ENCODE measurements around the gene FAM221B.
A peak's percentile ranks its signal among the peaks of the same experiment; 100 is the strongest.

FAM221B gene

GRCh38 chr9:35814841-35815543 is 13.5 kb downstream of the FAM221B start, which contains the start of gene HINT2:
HINT2 (minus strand) TSS chr9:35815042; CDS start chr9:35814979, 63 bp downstream.
- peak; percentile 96 for DNase-seq

- peak; percentile 10 for DNase-seq
Observed at GRCh38 chr9:35814106-35814840, 14.3 kb downstream of the FAM221B start.

GRCh38 chr9:35813434-35814105 is 15.0 kb downstream of the FAM221B start:
- DNase-seq: no peak

GRCh38 chr9:35812025-35812602 is 16.4 kb downstream of the FAM221B start, which contains the start of gene SPAG8:
SPAG8 (minus strand) TSS chr9:35812262; CDS start chr9:35812147, 115 bp downstream.
- DNase-seq: peak; percentile 92

DNA sequence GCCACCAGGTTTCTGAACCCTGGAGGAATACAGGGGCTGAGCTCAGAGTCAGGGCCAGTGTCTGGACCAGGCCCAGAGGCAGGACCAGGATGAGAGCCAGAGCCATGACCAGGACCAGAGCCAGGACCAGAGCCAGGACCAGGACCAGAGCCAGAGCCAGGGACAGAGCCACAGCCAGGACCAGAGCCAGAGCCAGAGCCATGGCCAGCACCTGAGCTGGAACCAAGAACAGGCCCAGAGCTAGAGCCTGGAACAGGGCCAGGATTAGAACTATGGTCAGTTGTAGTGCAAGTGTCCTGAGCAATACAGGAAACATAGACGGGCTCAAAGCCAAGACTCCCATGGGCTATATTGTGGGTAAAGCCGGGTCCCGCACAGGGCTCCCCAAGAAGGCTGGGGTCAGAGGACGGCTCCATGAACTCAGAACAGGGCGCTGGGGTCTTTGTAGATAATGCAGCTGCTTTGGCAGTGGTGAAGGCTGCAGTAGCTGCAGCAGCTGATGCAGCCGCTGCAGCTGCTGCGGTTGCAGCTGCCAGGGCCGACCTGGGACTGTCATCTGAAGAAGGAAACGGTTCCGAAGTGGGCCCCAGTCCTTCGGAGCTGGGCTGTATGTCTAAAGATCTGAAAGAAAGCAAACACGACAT is 17.0 kb downstream of the FAM221B start:
- DNase-seq: no peak

- DNase-seq: no peak
Observed at GRCh38 chr9:35810122-35810521, 18.4 kb downstream of the FAM221B start.

- DNase-seq: no peak
Observed at GRCh38 chr9:35808433-35808832, 20.1 kb downstream of the FAM221B start.

- no peak for DNase-seq
Observed at GRCh38 chr9:35806101-35806500, 22.4 kb downstream of the FAM221B start.

DNA sequence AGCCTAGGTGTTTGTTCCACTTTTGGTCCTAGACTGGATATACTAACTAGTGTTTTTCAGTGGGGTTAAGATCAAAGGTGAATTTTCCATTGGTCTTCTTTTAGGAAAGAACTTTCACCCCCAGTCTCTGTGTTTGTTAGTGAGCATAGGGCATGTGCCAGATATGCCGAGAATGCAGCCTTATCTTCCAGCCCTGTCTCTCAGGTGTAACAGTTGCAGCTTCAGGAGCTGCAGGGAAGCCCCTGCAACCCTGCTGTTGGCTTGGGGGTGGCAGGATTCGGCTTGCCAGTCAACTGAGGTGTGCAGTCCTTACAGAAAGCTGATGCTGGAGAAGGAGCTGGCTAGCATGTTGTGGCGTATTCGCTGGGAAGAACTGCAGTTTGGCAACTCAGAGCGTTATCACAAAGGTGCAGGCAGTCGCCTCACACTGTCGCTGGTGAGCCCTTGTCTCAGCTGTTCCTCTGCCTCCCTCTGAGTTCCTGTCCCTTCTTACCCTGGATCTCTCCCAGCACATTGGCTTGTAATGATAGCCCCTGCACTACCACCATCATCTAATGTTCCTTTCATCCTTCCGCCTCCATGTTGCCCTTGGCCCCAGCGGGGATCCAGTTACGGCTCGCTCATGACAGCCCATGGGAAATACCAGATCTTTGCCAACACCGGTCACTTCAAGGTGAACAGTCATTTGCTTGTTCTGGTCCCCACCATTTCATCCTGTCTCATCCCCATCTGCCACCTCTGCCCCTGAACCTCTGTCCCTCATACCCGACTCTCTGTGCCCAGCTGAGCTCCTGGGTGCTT is 27.0 kb downstream of the FAM221B start:
- DNase-seq: no peak

DNA sequence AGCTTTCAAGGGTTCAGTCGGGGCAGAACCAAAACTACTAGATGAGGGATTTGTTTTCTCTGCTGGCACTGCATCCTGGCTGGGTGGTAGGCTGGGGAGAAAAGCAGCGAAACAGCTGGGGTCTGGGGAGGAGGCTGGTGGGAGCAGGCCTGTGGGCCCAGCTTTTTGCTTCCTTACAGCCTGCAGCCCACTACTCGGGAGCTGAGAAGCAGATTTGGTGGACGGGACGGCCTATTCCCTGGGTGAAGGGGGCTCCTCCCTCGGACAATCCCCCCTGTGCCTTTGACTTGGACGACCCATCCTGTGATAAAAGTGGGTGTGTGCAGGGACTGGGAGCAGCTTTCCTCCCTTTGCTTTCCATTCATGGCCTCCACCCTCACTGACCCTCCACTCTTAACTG is 28.0 kb downstream of the FAM221B start:
- DNase-seq: no peak

DNA sequence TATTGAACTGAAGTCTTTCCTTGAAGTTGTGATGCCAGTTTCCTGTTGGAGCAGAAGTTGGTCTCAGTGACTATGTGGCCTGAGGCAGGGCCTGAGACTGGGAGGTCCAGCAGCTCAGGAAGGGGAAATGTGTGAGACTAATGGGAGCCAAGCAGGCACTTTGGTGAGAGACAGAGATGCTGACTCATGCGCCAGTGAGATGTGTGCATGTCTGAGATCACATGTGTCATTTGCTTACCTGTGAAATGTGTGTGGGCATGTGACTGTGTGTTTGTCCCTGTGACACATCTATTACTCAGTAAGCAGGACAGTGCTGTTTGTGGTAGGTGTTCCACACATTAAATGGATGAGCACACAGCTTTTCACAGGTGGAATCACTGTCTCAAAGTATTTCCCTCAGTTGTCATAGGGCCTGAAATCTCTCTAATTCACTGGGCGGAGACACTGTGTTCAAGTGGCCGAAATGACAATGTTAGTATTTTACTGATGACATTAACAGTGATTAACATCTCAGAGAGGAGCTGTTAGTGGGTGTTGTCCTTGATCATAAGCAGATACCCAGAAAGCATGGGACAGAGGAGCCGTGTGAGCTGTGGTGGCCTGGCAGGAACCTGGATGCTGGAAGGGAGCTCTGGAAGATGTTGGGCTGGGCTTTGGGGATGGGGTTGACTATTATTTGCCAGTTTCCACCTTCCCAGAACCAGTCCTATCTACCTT is 29.7 kb downstream of the FAM221B start:
- DNase-seq: no peak

DNA sequence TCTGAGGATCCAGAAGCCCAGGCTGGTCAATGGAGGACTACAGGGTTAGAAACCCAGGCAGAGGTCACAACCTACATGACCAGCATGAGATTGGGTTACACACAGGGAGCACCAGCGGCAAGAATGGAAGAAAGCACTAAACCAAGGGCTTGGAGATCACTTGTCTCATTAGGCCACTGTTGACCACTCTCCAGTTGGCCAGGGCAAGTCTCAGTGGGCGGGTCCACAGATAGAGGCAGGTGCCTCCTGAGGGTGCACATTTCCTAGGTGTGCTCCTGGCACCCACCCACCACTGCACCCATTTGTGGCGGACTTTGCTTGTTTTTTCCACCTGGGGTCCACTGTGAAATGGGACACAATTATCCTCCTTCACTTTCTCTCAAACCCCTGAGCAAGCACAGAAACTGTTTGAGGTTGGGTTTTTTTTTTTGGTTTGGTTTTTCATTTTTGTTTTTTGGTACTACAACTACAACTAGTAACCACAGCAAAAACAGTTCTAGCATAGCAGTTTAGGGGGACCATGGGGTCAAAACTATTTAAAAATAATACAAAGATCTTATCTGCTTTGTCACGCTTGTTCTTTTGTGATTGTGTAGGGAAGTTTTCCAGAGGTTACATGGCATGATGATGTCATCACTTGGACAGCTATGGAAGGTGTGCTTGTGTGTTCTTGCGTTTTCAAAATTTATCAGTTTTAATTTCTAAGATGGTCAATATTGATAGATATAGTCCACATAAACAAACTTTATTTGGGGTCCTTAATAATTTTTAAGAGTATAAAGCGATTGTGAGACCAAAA is 31.0 kb downstream of the FAM221B start:
- DNase-seq: no peak

- no peak for DNase-seq
Observed at GRCh38 chr9:35795695-35796094, 32.8 kb downstream of the FAM221B start.

DNA sequence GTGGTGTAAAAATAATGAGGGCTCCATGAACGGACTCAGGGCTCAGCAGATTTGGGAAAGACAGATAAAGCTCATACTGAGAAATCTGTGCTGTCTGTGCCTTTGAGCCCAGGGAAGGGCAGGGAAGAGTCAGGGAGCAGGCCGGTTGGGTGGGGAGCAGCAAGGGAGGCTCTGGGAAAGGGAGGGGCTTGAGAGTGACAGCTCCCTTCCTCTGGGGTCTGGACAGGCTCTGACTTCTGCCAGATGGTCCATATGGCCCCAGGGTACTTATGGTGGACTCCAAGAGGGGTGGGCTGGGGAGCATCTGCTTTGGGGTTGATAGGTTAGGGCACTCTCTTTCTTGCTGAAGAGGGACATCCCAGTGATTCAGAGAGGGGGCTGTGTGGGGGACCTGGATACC is 35.1 kb downstream of the FAM221B start:
- no peak for DNase-seq

DNA sequence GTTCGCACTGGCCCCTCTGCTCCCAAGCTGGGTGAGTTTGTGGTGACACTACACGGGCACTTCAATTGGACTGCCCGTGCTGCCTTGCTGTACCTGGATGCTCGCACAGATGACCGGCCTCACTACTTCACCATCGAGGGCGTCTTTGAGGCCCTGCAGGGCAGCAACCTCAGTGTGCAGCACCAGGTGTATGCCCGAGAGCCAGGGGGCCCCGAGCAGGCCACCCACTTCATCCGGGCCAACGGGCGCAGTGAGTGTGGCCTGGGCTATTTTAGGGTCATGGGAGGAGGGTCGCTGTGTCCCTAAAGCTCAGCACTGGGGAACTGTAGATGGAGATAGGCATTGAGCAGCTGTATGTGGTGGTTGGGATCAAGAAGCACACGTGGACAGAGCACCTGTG is 35.7 kb downstream of the FAM221B start:
- DNase-seq: no peak

GRCh38 chr9:35792024-35792813 is 36.3 kb downstream of the FAM221B start:
- no peak for DNase-seq

GRCh38 chr9:35791297-35791921 is 37.1 kb downstream of the FAM221B start, which contains the start of gene NPR2:
NPR2 (plus strand) TSS chr9:35791591; CDS start chr9:35792409, 818 bp downstream.
- no peak for DNase-seq

DNA sequence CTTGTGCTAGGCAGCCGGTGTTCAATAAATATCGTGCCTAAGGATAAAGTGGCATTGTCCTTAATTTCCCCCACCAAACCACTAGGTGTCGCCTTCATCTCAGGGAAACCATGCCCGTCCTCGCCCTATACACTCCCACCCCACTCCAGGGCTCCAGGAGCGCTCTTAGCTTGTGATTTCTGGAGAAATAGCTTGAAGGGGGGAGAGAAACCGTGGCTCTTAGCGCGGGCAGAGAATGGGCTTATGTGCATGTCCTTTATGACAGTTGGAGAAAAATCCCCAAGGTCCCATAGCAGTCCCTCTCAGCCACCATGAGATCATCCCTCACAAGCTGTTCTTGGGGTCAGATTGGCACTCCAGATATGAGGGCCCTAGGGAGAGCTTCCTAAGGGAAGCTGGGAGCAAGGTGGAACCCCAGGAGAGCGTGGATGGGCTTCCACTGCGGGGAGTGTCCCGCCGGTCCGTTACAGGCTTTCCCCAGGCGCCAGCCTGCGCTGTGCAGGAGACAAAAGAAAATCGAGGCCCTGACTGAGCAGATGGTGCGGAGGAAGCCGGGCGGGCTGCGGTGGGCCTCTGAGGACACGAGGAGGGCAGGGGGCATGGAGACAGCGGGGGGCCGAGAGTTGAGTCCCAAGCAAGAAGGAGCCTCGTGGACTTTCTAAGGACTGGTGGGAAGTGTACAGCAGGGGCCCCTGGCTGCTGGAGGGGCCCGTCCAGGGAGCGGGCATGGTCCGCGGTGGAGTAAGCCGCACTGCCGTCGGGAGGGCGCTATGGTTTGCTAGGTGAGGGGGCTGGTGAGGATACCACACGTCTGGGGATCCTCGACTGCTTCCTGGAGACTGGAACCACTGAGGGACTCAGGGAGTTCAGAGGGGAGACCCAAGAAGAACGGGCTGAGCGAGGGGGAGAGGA is 37.9 kb downstream of the FAM221B start:
- DNase-seq: peak; percentile 23

All from activated effector memory CD4-positive, alpha-beta T cell treated with Interleukin-2 at 50 U/mL for 16 hours (primary cell).